ENCODE measurements around the gene GPR148.

Gene GPR148

DNA sequence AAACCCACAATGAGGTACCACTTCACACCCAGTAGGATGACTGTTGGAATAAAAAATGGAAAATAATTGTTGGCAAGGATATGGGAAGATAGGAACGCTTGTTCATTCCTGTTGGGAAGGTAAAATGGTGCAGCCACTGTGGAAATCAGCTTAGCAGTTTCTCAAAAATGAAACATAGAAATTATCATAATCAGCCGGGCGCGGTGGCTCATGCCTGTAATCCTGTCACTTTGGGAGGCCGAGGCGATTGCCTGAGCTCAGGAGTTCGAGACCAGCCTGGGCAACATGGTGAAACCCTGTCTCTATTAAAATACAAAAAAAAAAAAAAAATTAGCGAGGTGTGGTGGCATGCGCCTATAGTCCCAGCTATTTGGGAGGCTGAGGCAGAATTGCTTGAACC lies 49.9 kb downstream of the GPR148 start:
- Mint-ChIP-seq H3K9me3 (no peaks in the 10 kb centered on the region), H3K27me3 (peaks cover 18% of the 10 kb centered on the region), H3K36me3 (ENCODE audit: low read depth) (no peaks in the 10 kb centered on the region), H3K4me1 (no peaks in the 10 kb centered on the region), H3K27ac (no peak overlapping the region), H3K4me3 (no peak overlapping the region)
- ATAC-seq (no peak), DNase-seq (no peak)
